GM19351 (cell line): ENCODE data around the gene PRKN.
"Not testable (repeated sequence)": the region's sequence is repeated elsewhere in the genome, so short reads cannot be mapped to it uniquely, and the experiment has no call there.

Experiments used
- ATAC-seq: cut with Tn5 transposase; IDR thresholded peaks from one replicate; pipeline ENCODE4 v1.9.1; 2021; ENCODE audit warnings: mild to moderate bottlenecking, moderate library complexity; ENCODE audit not compliant: unreplicated experiment

The PRKN gene

DNA sequence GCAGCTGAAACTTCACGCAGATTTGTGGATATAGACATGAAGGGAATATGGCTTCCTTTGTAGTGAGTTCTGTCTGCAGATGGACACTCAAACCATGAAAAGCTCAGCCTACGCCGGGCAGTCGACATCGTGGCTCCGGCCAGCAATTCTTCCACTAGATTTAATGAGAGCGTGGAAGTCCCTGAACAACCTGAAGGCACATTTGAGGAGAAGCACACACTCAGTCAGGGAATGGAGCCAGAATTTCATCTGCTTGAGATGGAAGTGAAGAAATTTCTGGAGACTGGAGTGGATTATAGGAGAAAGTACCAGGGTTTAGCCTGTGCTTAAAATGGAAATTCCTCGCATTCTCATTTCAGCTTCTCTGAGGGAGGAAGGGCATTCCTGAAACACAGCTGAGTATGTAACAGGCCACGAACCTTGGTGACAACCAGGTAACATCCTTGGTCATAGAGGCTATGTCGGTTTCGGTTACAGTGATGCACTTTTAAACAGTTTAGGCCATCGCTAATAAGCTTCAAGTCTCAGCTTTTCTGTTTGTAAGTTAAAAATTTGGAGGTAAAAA lies 1373.2 kb downstream of the PRKN start:
- ATAC-seq, result no peak

DNA sequence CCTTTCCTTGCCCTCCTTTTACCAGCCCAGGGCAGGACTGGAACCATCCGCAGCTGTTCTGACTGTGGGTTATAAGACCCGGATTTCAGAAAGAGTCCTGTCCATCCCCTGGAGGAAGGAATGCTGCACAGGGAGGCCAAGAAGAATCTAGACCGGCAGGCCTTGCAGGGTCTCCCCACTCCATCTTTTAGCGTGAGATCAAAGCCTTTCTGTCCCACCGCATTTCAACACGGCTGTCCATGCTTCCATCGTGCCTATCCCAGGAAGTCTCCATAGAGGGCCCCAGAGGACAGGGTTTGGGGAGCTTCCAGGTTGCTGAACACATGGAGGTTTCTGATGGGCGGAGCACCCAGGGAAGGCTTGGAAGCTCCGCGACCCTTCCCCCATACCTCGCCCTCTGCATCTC lies 1374.4 kb downstream of the PRKN start:
- ATAC-seq, result no peak

DNA sequence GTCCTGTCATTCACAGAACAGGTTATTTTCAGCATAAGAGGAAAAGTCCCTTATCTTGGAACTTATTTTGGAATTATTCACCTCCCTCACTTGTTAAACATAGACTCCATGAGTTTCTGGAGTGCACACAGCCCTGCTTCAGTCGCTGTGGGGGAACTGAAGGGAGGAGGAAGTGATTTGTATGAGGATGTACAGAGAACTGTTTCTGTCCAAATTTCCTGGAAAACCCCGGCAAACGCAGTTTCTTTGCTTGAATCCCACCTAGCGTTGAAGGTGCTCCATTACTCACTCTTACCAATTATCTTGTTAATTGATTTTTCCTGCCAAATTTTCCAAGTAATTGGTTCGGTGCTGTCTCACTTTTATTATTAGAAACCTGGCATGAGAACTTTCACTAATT lies 1375.7 kb downstream of the PRKN start:
- no peak for ATAC-seq

DNA sequence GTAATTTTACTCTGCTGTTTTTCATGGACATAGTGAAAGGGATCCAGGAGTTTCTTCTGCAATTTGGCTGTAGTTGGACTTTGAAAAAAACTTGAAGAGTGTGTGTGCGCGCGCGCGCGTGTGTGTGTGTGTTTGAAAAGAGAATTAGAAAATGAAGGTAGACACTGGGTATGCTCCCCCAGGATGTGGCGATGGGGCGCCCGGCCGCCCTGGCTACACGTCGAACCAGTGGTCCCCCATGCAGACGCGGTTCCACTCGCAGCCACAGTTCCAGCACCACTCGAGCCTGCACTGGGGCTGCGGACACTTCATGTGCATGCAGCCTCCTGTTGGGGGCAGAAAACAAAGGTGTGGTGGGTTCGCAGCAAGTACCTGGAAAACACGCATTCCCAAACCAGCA lies 1377.7 kb downstream of the PRKN start:
- no peak for ATAC-seq

DNA sequence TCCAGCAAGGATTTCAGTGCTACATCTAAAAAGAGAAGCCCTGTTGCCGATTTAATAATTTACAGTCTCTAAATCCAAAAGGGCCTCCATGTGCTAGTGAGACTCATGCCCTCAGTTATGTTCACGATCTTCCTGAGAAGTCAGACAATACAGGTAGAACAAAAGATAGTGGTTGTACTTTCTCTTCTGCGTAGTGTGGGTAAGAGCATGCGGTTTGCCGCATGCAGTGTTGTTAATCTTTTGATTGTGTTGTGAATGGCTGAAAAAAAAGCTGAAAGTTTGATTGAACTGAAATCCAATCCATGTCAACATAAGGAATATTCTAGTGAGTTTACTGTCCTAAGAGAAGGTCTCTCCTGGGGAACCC lies 1379.0 kb downstream of the PRKN start:
- ATAC-seq, result no peak

DNA sequence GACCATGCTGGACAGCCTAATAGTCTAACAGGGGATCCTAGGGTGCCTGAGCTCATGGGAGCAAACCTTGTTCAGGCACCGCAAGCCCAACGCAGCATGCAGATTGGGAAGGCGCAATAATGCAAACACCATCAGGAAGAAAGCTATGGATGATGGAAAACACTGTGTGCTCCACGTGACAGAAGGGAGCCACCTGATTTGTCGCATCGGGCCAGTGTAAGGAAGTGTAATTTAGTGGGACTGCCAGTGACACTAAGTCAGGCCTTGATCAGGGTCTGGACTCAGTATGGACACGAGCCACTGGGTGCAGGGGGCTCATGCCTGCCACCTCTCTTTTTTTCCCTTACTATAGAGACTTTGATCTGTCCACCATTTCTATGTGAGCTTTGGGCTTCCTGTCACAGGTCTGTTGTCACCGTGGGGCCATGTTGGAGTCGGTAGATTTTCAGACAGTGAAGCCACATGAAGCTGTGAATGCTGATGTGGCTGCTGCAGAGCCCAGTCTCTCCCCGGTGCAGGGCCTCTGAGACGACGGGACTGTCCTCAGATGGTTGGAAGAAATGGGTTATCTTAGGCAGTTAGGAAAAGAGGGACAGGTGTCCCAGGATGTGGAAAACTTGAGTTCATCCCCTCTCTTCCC lies 1379.5 kb downstream of the PRKN start:
- ATAC-seq, result no peak

DNA sequence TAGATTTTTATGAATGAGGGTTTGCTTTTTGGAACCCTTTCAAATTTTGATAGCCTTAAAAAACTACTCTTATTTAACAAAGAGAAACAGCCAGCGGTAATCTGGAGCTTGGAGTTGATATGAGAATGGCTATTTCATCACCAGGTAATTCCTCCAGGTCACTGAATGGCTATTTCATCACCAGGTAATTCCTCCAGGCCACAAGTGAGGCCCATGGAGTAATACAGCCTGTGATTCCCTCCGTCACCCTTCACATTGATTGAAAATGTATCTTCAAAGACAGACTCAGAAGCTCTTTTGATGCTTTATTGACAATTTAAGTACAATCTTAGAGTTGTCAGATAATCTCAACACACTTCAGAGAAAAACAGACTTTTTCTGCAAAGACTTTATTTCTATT lies 1380.4 kb downstream of the PRKN start:
- no peak for ATAC-seq

DNA sequence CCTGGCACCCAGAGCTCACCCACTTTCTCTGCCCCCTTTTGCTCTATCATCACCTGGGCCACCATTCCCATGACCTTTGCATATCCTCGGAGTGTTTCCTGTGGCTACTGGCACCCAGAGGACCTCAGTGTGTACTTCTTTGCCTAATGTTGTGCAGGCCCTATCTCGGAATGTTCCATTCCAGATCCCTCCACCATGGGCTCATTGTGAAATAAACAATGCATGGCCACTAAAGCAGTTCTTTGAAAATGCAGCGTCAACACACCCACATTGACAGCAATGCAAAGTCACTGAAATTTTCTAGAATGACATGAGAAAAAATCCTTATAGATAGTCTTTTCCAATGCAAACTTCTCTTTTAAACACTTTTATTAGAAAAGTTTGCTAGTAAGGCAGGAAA lies 1380.8 kb downstream of the PRKN start:
- no peak for ATAC-seq

DNA sequence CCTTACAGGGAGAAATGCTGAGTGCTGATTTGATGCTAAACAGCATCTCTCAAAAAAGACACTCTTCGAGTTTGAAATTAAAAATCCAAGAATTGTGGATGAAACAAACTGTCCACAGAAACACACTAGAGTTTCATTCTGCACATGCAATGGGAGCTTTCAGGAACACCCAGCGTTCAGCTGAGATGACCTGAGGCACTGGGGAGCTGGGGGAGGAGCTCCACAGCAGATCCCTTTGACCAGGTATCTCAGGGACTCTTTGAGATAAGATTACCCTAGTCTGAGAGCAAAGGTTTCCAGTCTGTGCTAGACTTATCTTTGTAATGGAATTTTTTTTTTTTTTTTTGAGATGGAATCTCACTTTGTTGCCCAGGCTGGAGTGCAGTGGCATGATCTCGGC lies 1382.9 kb downstream of the PRKN start:
- no peak for ATAC-seq

DNA sequence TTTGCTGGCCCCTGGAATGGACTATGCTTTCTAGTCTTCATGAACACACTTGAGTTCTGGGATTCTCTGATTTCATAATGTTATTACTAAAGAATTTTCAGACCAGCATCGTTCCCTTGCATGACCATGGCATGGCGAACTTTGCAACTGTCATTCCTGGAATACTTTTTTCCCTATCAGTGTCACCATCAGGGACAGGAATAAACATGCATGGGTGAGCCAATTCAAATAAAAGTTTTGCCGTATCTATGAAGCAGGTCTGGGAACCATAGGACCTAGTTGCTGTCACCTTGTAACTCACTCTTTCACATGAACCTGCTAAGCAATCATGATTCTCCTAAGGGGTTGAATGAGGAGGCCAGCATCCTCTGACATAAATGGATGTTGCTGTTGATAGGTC lies 1385.5 kb downstream of the PRKN start:
- ATAC-seq, result no peak

DNA sequence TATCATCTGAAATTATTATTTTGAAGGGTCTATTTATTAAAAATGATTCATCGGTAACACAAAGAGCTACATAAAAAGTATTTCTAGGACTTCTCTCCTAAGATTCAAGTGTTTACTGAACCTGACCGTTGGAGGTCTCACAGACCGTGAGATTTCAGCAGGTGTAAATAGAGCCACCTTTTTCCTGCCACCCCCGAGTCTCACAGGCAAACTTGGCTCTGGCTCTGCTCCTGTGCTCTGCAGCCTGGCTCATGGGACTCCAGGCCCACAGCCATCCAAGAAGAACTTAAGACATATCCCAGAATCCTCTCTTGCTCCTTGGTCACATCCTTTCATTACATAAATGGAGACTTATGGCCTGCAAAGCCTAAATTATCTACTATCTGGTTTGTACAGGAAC lies 1385.9 kb downstream of the PRKN start:
- no peak for ATAC-seq

DNA sequence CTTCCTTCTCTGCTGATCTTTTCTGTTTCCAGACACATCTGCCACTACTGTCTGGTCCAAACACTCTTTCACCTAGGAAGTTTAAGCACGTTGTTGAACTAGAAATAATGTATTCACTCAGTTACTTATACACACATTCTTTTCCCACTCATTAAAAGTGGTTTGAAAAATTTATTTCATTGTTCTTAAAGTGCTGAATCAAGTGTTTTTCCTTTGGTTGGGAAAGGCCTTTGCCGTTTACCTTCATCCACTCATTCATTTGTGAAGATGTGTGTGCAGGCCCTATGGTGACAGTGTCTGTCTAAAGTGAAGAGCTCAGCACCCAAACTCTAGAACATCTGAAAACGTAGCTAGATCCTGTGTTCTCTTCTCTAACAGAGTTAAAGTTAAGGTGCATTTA lies 1389.6 kb downstream of the PRKN start:
- ATAC-seq, result no peak

DNA sequence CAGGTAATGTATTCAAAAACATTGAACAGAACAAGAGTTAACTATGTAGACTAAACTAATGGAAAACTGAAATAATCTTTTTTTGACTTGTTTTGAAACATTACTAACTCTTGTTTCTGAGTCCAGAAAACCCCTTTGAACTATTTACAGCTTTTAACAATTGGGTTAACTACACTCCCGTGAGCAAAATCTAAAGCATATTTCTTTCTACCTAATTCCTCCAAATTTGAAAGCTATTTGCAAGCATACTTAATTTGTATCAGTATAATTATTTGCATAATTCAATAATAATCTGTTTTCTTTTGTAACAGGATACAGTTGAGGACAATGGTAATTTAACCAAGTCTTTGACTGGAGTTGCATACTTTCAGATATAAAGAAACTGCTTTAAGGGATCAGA lies 1391.1 kb downstream of the PRKN start:
- ATAC-seq, result no peak

DNA sequence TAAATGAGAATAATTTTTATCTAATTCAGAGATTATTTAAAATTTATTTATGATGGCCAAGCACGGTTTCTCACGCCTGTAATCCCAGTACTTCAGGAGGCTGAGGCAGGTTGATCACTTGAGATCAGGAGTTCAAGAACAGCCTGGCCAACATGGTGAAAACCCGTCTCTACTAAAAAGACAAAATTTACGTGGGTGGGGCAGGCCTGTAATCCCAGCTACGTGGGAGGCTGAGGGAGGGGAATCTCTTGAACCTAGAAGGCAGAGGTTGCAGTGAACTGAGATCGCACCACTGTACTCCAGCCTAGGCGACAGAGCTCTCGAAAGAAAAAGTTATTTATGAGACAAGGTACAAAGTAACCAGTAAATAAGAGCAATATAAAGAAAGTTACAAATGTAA lies 1394.2 kb downstream of the PRKN start:
- no peak for ATAC-seq

DNA sequence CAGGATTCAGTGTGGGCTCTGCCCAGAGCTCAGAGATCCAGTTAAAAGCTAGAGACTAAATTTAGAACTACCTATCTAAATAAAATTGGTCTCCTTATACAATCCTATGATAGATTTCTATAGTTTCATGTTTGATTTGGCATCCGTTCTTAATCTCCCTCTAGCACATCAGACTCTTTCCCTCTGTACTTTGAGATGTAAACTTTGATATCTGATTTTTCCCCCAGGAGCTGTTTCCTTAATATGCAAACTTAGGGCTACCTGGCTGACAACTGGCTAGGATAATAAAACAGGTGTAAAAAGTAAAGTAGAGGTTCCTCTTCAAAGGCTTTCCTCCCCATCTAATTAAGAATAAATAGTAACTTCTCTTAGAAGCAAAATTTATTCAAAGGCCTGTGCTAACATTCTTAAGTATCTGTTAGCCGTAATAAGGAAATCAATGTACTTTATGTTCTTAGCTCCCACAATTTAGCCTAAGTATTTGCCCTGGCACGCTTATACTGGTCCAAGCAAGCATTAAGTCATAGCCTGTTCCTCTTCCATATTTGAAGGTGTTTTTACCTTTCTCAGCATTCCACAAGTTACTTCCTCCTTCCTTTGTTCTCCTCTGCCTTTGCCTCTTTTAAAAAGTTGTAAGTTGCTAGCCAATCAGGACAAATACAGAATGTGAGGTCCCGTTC lies 1396.0 kb downstream of the PRKN start:
- not testable (repeated sequence) for ATAC-seq

DNA sequence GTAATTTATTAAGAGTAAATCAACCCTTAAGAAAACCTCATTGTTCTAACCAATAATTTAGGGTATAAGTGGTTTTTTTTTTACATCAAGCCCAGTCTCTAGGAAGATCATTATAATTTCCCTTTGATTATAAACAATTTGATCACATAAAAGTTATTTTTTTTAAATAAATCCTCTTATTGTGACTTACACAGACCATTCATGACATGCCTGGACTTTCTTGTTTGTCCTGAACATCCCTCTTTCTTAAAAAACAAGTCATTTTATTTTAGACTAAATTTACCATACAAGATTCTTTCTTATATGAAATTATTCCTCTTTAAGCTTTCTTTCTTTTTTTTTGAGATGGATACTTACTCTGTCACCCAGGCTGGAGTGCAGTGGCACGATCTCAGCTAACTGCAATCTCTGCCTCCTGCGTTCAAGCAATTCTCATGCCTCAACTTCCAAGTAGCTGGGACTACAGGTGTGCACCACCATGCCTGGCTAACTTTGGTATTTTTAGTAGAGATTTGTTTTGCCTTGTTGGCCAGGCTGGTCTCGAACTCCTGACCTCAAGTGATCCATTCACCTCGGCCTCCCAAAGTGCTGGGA lies 1400.1 kb downstream of the PRKN start:
- no peak for ATAC-seq

DNA sequence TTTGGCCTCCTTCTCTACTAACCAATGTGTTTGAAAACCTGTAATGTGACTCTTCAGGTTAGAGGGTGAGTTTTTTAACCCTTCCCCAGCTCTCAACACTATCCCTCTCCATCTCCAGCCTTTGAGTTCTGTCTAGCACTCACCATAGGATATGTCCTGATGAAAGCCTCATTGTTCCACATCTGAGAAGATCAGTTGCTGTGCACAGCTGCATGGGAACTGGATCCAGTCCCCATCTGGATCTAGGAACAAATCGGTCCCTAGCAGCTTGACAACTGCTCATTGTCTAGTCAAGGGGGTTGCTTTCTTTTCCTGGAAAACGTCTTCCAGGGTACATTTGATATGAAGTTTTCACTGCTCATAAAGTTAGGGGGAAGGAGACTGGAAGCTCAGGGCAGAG lies 1408.3 kb downstream of the PRKN start:
- ATAC-seq, result no peak

DNA sequence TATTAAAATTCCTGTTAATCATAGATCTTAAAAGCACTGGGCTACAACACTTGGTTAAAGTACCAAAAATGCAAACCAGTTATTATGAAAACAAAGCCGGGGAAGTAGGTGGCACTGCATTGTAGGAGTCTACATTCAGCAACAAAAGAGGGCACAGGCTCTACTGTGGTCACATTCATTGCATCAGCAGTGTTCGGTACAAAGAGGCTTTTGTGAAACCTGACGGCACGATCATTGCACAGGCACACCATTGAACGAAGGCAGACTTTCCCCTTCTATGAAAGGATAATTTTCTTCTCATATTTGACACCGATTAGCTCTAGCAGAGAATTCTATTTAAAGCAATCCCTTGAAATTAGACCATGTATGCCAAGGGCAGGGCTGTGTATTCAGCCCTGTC lies 1409.1 kb downstream of the PRKN start:
- ATAC-seq, result no peak

DNA sequence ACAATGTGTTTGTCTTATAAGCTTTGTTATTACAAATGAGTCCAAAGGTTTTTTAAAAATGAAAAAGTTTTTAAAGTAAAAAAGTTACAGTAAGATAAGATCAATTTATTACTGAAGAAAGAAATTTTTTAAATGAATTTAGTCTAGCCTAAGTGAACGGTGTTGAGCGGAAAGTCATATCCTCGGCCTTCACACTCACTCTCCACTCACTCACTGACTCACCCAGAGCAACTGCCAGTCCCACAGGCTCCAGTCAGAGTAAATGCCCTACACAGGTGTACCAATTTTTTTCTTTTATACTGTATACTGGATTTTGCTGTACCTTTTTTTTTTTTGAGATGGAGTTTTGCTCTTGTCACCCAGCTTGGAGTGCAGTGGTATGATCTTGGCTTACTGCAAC lies 1411.0 kb downstream of the PRKN start:
- ATAC-seq, result no peak

DNA sequence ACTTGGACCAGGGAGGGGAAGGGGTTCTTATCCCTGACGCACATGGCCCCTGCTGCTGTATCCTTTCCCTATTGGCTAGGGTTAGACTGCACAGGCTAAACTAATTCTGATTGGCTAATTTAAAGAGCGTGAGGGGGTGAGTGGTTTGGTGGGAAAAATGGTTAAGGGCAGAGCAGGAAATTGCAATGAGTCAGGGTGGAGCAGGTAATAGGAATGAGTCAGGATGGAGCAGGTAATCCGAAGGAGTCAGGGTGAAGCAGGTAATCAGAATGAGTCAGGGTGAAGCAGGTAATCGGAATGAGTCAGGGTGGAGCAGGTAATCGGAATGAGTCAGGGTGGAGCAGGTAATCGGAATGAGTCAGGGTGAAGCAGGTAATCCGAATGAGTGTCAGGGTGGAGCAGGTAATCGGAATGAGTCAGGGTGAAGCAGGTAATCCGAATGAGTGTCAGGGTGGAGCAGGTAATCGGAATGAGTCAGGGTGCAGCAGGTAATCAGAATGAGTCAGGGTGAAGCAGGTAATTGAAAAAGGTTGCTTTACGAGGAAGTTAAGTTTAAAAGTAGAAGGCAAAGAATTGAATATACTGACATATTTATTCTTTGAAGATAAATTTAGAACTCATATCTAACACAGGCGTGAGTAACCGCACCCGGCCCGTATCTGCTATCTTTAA lies 1412.2 kb downstream of the PRKN start:
- not testable (repeated sequence) for ATAC-seq

DNA sequence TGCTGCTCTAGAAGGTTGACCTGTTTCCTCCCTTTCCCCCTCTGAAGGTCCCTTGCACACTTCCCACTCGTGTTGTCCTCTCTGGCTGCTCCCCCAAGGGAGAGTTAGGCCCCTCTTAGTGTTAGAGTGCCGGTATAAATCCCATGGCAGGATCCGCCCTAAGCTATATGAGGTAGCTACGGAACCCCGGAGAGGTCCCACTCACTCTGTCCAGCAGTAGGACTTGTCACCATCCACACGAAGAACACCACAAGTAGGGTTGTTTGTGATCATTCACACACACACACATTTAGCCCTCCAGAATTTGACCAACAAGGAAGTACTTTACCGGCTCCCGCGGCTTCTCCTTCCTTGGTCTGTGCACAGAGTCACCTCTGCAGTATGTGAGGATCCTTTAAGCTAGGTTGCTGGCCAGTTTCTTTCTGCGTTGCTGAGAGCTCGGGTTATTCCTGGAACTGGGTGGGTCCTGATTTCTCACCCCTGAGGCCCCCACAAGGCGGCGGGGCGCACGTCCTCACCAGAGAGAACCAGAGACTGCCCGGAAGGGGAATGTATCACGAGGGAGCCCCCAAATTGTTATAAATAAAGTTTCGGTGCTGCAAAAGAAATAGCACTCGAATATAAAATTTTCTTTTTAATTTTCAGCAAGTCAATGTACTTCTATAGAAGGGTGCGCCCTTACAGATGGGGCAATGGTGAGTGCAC lies 1412.9 kb downstream of the PRKN start:
- ATAC-seq, result not testable (repeated sequence)
